RWPE2 (cell line): ENCODE measurements around the gene TAC3.

Experiments used
- ATAC-seq: fragments of 200-7000 bp; cut with Tn5 transposase; 3 replicates; pipeline ENCODE4 v1.9.1; 2021; ENCODE audit warnings: low read depth
- DNase-seq: peaks from one replicate; pipeline ENCODE4 v3.0.0-alpha.2; 2020; ENCODE audit warnings: low spot score
- H3K27ac ChIP-seq: fragments of 450-650 bp; 2 replicates; pipeline ENCODE4 v1.5.1; 2017; ENCODE audit warnings: mild to moderate bottlenecking; ENCODE audit not compliant: poor library complexity, severe bottlenecking
- H3K27me3 ChIP-seq: fragments of 250-450 bp; sonication (Bioruptor Pico); 2 replicates; pipeline ENCODE4 v1.5.1; 2021; ENCODE audit warnings: mild to moderate bottlenecking, moderate library complexity; ENCODE audit not compliant: insufficient read depth, poor library complexity, severe bottlenecking
- H3K36me3 ChIP-seq: fragments of 250-450 bp; sonication (Bioruptor Pico); 2 replicates; pipeline ENCODE4 v1.5.1; 2020; ENCODE audit warnings: low read depth, mild to moderate bottlenecking, moderate library complexity
- H3K4me1 ChIP-seq: fragments of 250-450 bp; sonication (Bioruptor Pico); 2 replicates; pipeline ENCODE4 v1.5.1; 2021; ENCODE audit warnings: mild to moderate bottlenecking, moderate library complexity; ENCODE audit not compliant: insufficient read depth, poor library complexity, severe bottlenecking
- H3K4me3 ChIP-seq: fragments of 250-450 bp; sonication (Bioruptor Pico); 2 replicates; pipeline ENCODE4 v1.5.1; 2021; ENCODE audit warnings: mild to moderate bottlenecking, moderate library complexity; ENCODE audit not compliant: severe bottlenecking
- H3K9me3 ChIP-seq: fragments of 250-450 bp; sonication (Bioruptor Pico); 2 replicates; pipeline ENCODE4 v1.5.1; 2021; ENCODE audit warnings: mild to moderate bottlenecking, moderate library complexity; ENCODE audit not compliant: severe bottlenecking
- CTCF ChIP-seq: fragments of 450-650 bp; IDR thresholded peaks from one replicate; pipeline ENCODE4 v1.5.1; 2017; ENCODE audit warnings: mild to moderate bottlenecking, moderate library complexity; ENCODE audit not compliant: poor library complexity, severe bottlenecking

The TAC3 gene

GRCh38 chr12:56994231-56994746, 22.0 kb downstream of the TAC3 start:
- ATAC-seq, result no peak
- no peak for TF ChIP-seq CTCF
- Histone ChIP-seq H3K4me1 (no peaks in the 10 kb centered on the region), H3K9me3 (no peaks in the 10 kb centered on the region), H3K36me3 (no peaks in the 10 kb centered on the region; the same call in 1 of the 2 replicates), H3K27ac (no peak overlapping the region), H3K27me3 (no peaks in the 10 kb centered on the region), H3K4me3 (no peak overlapping the region)
- DNase-seq, result no peak

- no peak for TF ChIP-seq CTCF
- Histone ChIP-seq H3K27ac (no peak overlapping the region), H3K36me3 (no peaks in the 10 kb centered on the region; the same call in 1 of the 2 replicates), H3K27me3 (no peaks in the 10 kb centered on the region), H3K4me3 (no peak overlapping the region), H3K4me1 (no peaks in the 10 kb centered on the region), H3K9me3 (no peaks in the 10 kb centered on the region)
- DNase-seq (no peak), ATAC-seq (no peak)
These were observed 23.0 kb downstream of the TAC3 start for GRCh38 chr12:56993346-56993745.

- Histone ChIP-seq H3K27me3 (no peaks in the 10 kb centered on the region), H3K9me3 (no peaks in the 10 kb centered on the region), H3K4me3 (no peak overlapping the region), H3K27ac (no peak overlapping the region), H3K4me1 (peaks cover 8% of the 10 kb centered on the region), H3K36me3 (no peaks in the 10 kb centered on the region)
- TF ChIP-seq CTCF, result no peak
- ATAC-seq, result no peak
- DNase-seq, result no peak
These were observed 24.7 kb downstream of the TAC3 start for GRCh38 chr12:56991319-56992246.

GRCh38 chr12:56990648-56991318, 25.5 kb downstream of the TAC3 start:
- DNase-seq (no peak), ATAC-seq (no peak)
- no peak for TF ChIP-seq CTCF
- H3K9me3 ChIP-seq, result no peaks in the 10 kb centered on the region
- no peak overlapping the region for H3K27ac ChIP-seq
- H3K4me3 ChIP-seq, result no peak overlapping the region
- H3K4me1 ChIP-seq, result peaks cover 16% of the 10 kb centered on the region
- H3K27me3 ChIP-seq, result no peaks in the 10 kb centered on the region
- no peaks in the 10 kb centered on the region for H3K36me3 ChIP-seq
